ENCODE results near the gene PRR29. TPM values are rescaled to one million over a fixed set of nuclear protein-coding genes. Genes with fewer than 3 reads are reported as not detected.

Gene PRR29
- total RNA-seq, 4 donors from 2014 or later, result 0.09 TPM; not detected in 3

DNA sequence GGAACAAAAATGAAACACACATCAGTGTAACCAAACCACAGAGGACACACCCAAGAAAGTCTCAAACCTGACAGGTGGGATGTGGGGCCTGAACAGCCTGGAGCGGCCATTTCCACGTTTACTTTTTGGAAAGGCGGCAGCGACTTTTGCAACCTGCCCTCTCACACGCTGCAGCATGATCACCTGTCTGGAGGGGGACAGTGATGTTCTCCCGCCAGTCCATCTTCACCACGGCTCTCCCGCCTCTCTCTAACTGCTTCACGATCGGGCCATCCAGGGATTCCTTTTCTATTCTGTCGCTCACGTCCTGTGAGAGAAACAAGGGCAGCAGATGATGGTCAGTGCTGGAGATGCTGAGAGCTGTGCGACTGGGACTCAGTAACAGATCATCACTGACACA is 47.0 kb downstream of the PRR29 start:
- Histone ChIP-seq H3K27ac (no peak overlapping the region), H3K4me1 (no peaks in the 10 kb centered on the region), H3K9me3 (no peaks in the 10 kb centered on the region), H3K36me3 (peaks cover 39 to 97% (median 42%) of the 10 kb centered on the region in 3 donors), H3K27me3 (no peaks in the 10 kb centered on the region), H3K4me3 (no peak overlapping the region)
- DNase-seq, result no peak
- intact Hi-C loops (cut with DNase I), result no loop called here
- TF ChIP-seq POLR2A (IDR thresholded peaks at IDR 0.05) (no peak), CTCF (IDR thresholded peaks at IDR 0.05) (no peak)
- 80 to 89% methylated on average over 10 to 12 of the region's 13 CpGs for WGBS, 2 donors

- Histone ChIP-seq H3K4me1 (no peaks in the 10 kb centered on the region), H3K4me3 (no peak overlapping the region), H3K9me3 (no peaks in the 10 kb centered on the region), H3K27ac (no peak overlapping the region), H3K36me3 (peaks cover 42 to 100% (median 43%) of the 10 kb centered on the region in 3 donors), H3K27me3 (no peaks in the 10 kb centered on the region)
- 80 to 95% methylated on average over 1 to 7 of the region's 9 CpGs for WGBS, 2 donors
- no peak for DNase-seq
- intact Hi-C loops (cut with DNase I), result no loop called here
- TF ChIP-seq POLR2A (IDR thresholded peaks at IDR 0.05), result no peak
- TF ChIP-seq CTCF (IDR thresholded peaks at IDR 0.05), result no peak
These were observed 50.7 kb downstream of the PRR29 start for GRCh38 chr17:64048805-64049204.

GRCh38 chr17:64051153-64051552 is 53.0 kb downstream of the PRR29 start:
- WGBS, 2 donors, result 35 to 58% methylated on average over 1 of the region's 1 CpG

DNA sequence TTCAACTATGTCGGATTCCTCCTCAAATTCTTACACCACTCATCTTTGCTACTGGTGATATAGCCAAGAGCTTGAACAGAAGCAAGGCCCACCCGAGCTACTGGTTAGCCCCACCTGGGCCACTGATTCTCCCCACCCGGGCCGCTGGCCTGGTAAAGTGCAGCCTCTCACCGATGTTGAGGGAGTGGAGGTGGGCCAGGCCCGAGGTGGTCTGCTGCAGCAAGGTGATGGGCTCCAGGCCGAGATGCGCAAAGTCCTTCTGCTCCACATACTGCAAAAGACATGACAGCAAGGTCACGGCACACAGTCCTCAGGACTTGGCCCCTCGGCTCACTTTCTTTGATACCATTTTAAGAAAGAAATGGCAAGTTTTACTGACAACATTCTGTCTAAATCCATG is 55.0 kb downstream of the PRR29 start:
- peaks cover 21 to 100% (median 26%) of the 10 kb centered on the region in 3 donors for H3K36me3 ChIP-seq
- 90 to 95% methylated on average over 4 to 9 of the region's 10 CpGs for WGBS, 2 donors
- intact Hi-C loops (cut with DNase I), result no loop called here

More at GRCh38 chr17:64051153-64051552, 53.0 kb downstream of the PRR29 start:
- Histone ChIP-seq H3K4me1 (no peaks in the 10 kb centered on the region), H3K36me3 (peaks cover 27 to 100% (median 33%) of the 10 kb centered on the region in 3 donors), H3K4me3 (no peak overlapping the region), H3K27me3 (no peaks in the 10 kb centered on the region), H3K9me3 (no peaks in the 10 kb centered on the region), H3K27ac (no peak overlapping the region)
- TF ChIP-seq CTCF (IDR thresholded peaks at IDR 0.05) (no peak), POLR2A (IDR thresholded peaks at IDR 0.05) (no peak)
- intact Hi-C loops (cut with DNase I), result no loop called here
- no peak for DNase-seq

More for the DNA sequence above, 55.0 kb downstream of the PRR29 start:
- TF ChIP-seq POLR2A (IDR thresholded peaks at IDR 0.05) (no peak), CTCF (IDR thresholded peaks at IDR 0.05) (no peak)
- Histone ChIP-seq H3K4me1 (no peaks in the 10 kb centered on the region), H3K27ac (no peak overlapping the region), H3K27me3 (no peaks in the 10 kb centered on the region), H3K4me3 (no peak overlapping the region), H3K9me3 (no peaks in the 10 kb centered on the region)
- DNase-seq, result no peak

Other genes with a start within 250 kb of the PRR29 start
- 10 to 100 TPM; 55.9 to 66.4 (median 63.7) TPM for gene CCDC47, start 224.8 kb upstream of the PRR29 start, total RNA-seq
- gene DDX42, start 224.2 kb upstream of the PRR29 start, total RNA-seq, result 10 to 100 TPM; 27.1 to 88.5 (median 51.9) TPM
- gene PSMC5, start 170.9 kb upstream of the PRR29 start, total RNA-seq, result 10 to 100 TPM; 55.0 to 87.9 (median 80.7) TPM
- 10 to 100 TPM; 19.8 to 52.3 (median 29.0) TPM for gene FTSJ3, start 170.7 kb upstream of the PRR29 start, total RNA-seq
- gene SMARCD2, start 155.7 kb upstream of the PRR29 start, total RNA-seq, result 100 to 1,000 TPM; 111 to 161 (median 133) TPM
- gene CSH2, start 124.7 kb upstream of the PRR29 start, total RNA-seq, result not detected
- gene GH2, start 116.4 kb upstream of the PRR29 start, total RNA-seq, result not detected
- not detected for gene CSH1, start 101.8 kb upstream of the PRR29 start, total RNA-seq
- not detected for gene CSHL1, start 87.1 kb upstream of the PRR29 start, total RNA-seq
- not detected for gene GH1, start 79.5 kb upstream of the PRR29 start, total RNA-seq
- gene CD79B, start 66.0 kb upstream of the PRR29 start, total RNA-seq, result 1 to 10 TPM in 3 of 4 donors, not detected in 1; 1.1 to 2.0 (median 1.3) TPM
- under 1 TPM in 2 of 4 donors, not detected in 2; under 0.01 to 0.12 TPM for gene SCN4A, start 25.4 kb upstream of the PRR29 start, total RNA-seq
- 10 to 100 TPM in 2 of 4 donors, 1 to 10 TPM in 1, not detected in 1; 2.8 to 28.8 (median 11.8) TPM for gene ICAM2, start 22.3 kb downstream of the PRR29 start, total RNA-seq
- gene ERN1, start 131.8 kb downstream of the PRR29 start, total RNA-seq, result 10 to 100 TPM in 3 of 4 donors, 1 to 10 TPM in 1; 9.2 to 19.1 (median 15.1) TPM

Data from esophagus squamous epithelium (tissue), 5 donors.